Testis (tissue), 3 donors: ENCODE measurements around the gene CD81. TPM values are rescaled to one million over a fixed set of nuclear protein-coding genes. Genes with fewer than 3 reads are reported as not detected.

Experiments
- DNase-seq: peaks from one replicate; pipeline ENCODE4 v3.0.0-alpha.2; 2019
- H3K27ac ChIP-seq, 2 donors: fragments of 200-600 bp; sonication (generic); one replicate each; pipeline ENCODE4 v1.5.1; 2019
- H3K27me3 ChIP-seq: fragments of 200-600 bp; sonication (generic); one replicate; pipeline ENCODE4 v1.5.1; 2019
- H3K36me3 ChIP-seq: fragments of 200-600 bp; sonication (generic); one replicate; pipeline ENCODE4 v1.5.1; 2017; ENCODE audit warnings: low read depth; ENCODE audit errors: missing control alignments
- H3K4me1 ChIP-seq: fragments of 200-600 bp; sonication (generic); one replicate; pipeline ENCODE4 v1.5.1; 2019
- H3K4me3 ChIP-seq, 2 donors: fragments of 200-600 bp; sonication (generic); one replicate each; pipeline ENCODE4 v1.5.1; 2017 to 2019
- H3K9me3 ChIP-seq: fragments of 200-600 bp; sonication (generic); one replicate; pipeline ENCODE4 v1.5.1; 2017
- POLR2A ChIP-seq: fragments of 450-650 bp; IDR thresholded peaks from one replicate; pipeline ENCODE4 v1.6.1; 2017; ENCODE audit warnings: antibody characterized with exemption, mild to moderate bottlenecking, moderate library complexity
- WGBS, 2 donors: methylation state at CpG; one replicate each; pipeline ENCODE4 v1.1.5; 2018; 5-methylcytosine and 5-hydroxymethylcytosine counted together
- intact Hi-C: fragments of 100-400 bp; cut with DNase I; formaldehyde crosslinking; loops from one replicate; pipeline ENCODE4 v1.15.1; 2023; ENCODE audit warnings: low total_unique reads
- polyA plus RNA-seq: library from polyadenylated mRNA; stranded (reverse); fragments of 350-450 nt; fragmentation: Illumina TruSeq; extraction: RNeasy Lipid Tissue Mini Kit (QIAGEN cat#74804); gene quantifications from one replicate; pipeline ENCODE4 v1.2.3, GENCODE V29; 2014; ENCODE audit warnings: low read depth, low replicate concordance; ENCODE audit not compliant: insufficient read depth
- total RNA-seq, 2 donors: library from RNA; depleted of rRNA; stranded (reverse); fragments of >200 nt; gene quantifications; one replicate each; pipeline ENCODE4 v1.2.3, GENCODE V29; 2016
- TF ChIP-seq, protein P1 (sequence below), 3 experiments: fragments of 450-650 bp in 2 of 3; fragments of 200-600 bp in 1 of 3; sonication (generic) in 1 of 3; IDR thresholded peaks; one replicate each; pipeline ENCODE4 v1.5.1; 2016 to 2019; ENCODE audit warnings: antibody characterized with exemption in 3 of 3, mild to moderate bottlenecking in 2 of 3, moderate library complexity in 1 of 3

The CD81 gene
- total and polyA plus RNA-seq, 3 donors from 2014 or later = 541 to 829 (median 665) TPM

DNA sequence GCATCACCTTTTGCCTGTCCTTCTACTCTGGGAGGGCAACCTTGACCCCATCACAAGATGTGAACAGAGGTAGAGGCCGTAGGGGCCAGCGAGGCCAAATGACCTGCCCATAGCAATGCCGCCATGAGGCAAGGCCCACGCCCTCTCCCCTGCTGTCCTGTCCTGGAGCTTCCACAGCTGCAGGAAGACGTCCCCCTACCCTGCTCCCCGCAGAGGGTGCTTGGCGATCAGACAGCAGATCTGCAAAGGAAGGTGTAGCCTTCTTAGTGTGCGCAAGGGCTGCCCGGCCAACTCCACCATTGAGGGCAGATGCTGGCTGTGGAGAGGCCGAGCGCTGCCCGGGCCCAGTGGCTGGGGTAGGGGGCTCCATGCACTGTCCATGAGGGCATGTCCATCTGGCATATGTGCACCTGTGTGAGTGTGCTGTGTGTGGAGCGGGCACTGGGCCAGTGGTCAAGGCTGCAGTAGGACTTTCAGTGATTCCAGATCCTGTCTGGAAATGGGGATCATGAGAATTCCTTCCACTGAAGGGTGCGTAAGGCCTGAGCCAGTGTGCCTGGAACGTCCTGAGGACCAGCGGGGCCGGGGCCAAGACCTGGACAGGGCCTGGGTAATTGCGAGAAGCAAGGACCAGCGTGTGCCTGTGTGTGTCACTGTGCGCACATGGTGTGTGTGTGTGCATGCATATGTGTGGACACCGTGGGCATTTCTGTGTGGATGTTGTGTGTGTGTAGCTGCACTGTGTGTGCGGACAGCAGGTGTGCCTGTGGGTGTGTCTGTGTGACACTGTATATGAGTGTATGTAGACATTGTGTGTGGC is 56.2 kb downstream of the CD81 start:
- no peaks in the 10 kb centered on the region for H3K27me3 ChIP-seq
- no peak overlapping the region for H3K27ac ChIP-seq
- no peak for DNase-seq
- no peaks in the 10 kb centered on the region for H3K9me3 ChIP-seq
- TF ChIP-seq POLR2A = no peak
- TF ChIP-seq, protein P1, sequence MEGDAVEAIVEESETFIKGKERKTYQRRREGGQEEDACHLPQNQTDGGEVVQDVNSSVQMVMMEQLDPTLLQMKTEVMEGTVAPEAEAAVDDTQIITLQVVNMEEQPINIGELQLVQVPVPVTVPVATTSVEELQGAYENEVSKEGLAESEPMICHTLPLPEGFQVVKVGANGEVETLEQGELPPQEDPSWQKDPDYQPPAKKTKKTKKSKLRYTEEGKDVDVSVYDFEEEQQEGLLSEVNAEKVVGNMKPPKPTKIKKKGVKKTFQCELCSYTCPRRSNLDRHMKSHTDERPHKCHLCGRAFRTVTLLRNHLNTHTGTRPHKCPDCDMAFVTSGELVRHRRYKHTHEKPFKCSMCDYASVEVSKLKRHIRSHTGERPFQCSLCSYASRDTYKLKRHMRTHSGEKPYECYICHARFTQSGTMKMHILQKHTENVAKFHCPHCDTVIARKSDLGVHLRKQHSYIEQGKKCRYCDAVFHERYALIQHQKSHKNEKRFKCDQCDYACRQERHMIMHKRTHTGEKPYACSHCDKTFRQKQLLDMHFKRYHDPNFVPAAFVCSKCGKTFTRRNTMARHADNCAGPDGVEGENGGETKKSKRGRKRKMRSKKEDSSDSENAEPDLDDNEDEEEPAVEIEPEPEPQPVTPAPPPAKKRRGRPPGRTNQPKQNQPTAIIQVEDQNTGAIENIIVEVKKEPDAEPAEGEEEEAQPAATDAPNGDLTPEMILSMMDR (IDR thresholded peaks at IDR 0.05) = no peak
- H3K4me3 ChIP-seq = no peak overlapping the region
- intact Hi-C loops = no loop called here
- H3K36me3 ChIP-seq = no peaks in the 10 kb centered on the region
- WGBS, 2 donors = 74 to 87% methylated on average over 9 to 22 of the region's 22 CpGs
- no peaks in the 10 kb centered on the region for H3K4me1 ChIP-seq

DNA sequence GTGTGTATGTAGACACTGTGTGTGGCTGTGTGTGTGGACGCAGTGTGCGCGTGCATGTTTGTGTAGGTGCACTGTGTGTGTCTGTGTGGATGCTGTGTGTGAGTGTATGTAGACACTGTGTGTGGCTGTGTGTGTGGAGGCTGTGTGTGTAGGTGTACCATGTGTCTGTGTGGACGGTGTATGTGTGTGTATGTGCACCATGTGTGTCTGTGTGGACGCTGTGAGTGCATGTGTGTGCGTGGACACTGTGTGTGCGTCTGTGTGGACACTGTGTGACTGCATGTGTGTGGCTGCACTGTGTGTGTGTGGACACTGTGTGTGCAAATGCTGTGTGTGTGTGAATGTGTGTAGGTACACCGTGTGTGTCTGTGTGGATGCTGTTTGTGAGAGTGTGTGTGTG is 56.9 kb downstream of the CD81 start:
- Histone ChIP-seq H3K4me3 (no peak overlapping the region), H3K4me1 (no peaks in the 10 kb centered on the region), H3K27me3 (no peaks in the 10 kb centered on the region), H3K9me3 (no peaks in the 10 kb centered on the region), H3K27ac (no peak overlapping the region), H3K36me3 (no peaks in the 10 kb centered on the region)
- intact Hi-C loops = no loop called here
- no peak for TF ChIP-seq POLR2A
- TF ChIP-seq, protein P1 (IDR thresholded peaks at IDR 0.05) = no peak
- 88 to 90% methylated on average over 8 of the region's 8 CpGs for WGBS, 2 donors
- no peak for DNase-seq

DNA sequence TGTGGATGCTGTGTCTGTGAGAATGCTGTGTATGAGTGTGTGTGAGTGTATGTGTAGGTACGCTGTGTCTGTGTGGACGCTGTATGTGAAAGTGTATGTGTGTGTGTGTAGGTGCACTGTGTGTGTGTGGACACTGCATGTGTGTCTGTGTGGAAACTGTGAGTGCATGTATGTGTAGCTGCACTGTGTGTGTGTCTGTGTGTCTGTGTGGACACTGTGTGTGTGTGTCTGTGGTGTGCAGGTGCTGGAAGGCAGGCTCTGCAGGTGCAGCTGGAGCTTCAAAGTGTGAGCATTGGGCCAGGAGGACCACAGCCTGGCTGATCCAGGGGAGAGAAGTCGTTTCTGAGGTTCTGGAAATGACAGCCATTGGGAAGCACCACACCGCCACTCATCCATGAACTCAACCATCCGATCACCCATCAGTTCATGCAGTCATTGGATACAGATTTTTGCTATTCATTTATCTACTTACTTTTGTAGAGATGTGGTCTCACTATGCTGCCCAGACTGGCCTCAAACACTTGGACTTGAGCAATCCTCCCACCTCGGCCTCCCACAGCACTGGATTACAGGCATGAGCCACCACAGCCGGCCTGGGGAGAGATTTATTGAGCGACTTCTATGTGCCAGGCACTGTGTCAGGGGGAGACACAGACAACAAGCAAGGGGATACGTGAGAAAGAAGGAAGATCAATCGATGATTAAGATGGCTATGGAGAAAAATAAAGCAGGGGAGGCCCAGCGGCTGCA is 57.6 kb downstream of the CD81 start:
- WGBS, 2 donors = 83 to 91% methylated on average over 11 of the region's 11 CpGs
- no peak for TF ChIP-seq POLR2A
- TF ChIP-seq, protein P1 (IDR thresholded peaks at IDR 0.05) = no peak
- intact Hi-C loops = no loop called here

DNA sequence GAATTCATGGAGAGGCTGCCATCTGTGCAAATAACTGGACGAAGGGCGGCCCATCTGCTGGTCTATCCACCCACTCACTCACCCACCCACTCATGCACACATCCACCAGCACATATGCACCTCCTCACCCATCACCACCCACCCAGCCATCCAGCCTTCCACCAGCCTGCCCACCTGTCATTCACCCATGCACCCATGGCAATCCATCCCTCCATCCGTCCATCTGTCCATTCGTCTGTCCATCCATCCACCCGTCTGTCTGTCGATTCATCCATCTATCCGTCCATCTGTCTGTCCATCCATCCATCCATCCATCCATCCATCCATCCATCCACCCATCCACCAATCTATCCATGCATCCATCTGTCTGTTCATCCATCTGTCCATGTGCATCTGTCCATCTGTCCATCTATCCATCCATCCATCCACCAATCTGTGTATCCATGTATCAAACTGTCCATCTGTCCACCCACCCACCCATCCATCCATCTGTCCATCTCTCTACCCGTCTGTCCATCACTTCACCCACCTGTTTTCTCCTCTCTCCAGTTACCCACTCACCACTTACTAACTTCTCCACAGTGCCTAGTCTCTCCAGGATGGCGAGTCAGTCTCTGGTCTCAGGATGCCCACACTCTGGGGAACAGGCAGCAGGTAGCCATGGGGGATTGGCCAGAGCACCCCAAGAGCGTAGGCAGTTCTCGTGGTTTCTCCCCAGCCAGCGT is 58.3 kb downstream of the CD81 start:
- no peak for DNase-seq
- no peaks in the 10 kb centered on the region for H3K36me3 ChIP-seq
- no peak overlapping the region for H3K4me3 ChIP-seq
- no peaks in the 10 kb centered on the region for H3K9me3 ChIP-seq
- intact Hi-C loops = no loop called here
- H3K27me3 ChIP-seq = no peaks in the 10 kb centered on the region
- TF ChIP-seq, protein P1 (IDR thresholded peaks at IDR 0.05) = no peak
- no peak for TF ChIP-seq POLR2A
- no peak overlapping the region for H3K27ac ChIP-seq
- H3K4me1 ChIP-seq = no peaks in the 10 kb centered on the region
- 91 to 93% methylated on average over 12 of the region's 12 CpGs for WGBS, 2 donors

More for the DNA sequence above, 57.6 kb downstream of the CD81 start:
- Histone ChIP-seq H3K4me1 (no peaks in the 10 kb centered on the region), H3K9me3 (no peaks in the 10 kb centered on the region), H3K27ac (no peak overlapping the region), H3K27me3 (no peaks in the 10 kb centered on the region), H3K4me3 (no peak overlapping the region), H3K36me3 (no peaks in the 10 kb centered on the region)
- DNase-seq = no peak
